Dermis microvascular lymphatic vessel endothelial cell (primary cell): ENCODE data around the gene GCNA. TPM values are rescaled to one million over a fixed set of nuclear protein-coding genes. Genes with fewer than 3 reads are reported as not detected.

Experiments used
- DNase-seq, 2 donors: peaks; one replicate each; pipeline versions ENCODE4 v3.0.0 to v3.0.0-alpha.2; 2010; ENCODE audit warnings: low read depth in 2 of 2
- total RNA-seq: library from RNA; depleted of rRNA; stranded (reverse); fragments of >200 nt; gene quantifications from 2 replicates; pipeline ENCODE4 v1.2.1, GENCODE V29; 2014

Gene GCNA, protein sequence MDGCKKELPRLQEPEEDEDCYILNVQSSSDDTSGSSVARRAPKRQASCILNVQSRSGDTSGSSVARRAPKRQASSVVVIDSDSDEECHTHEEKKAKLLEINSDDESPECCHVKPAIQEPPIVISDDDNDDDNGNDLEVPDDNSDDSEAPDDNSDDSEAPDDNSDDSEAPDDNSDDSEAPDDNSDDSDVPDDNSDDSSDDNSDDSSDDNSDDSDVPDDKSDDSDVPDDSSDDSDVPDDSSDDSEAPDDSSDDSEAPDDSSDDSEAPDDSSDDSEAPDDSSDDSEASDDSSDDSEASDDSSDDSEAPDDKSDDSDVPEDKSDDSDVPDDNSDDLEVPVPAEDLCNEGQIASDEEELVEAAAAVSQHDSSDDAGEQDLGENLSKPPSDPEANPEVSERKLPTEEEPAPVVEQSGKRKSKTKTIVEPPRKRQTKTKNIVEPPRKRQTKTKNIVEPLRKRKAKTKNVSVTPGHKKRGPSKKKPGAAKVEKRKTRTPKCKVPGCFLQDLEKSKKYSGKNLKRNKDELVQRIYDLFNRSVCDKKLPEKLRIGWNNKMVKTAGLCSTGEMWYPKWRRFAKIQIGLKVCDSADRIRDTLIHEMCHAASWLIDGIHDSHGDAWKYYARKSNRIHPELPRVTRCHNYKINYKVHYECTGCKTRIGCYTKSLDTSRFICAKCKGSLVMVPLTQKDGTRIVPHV
- total RNA-seq: 0.51 and 1.3 TPM in 2 replicates

DNA sequence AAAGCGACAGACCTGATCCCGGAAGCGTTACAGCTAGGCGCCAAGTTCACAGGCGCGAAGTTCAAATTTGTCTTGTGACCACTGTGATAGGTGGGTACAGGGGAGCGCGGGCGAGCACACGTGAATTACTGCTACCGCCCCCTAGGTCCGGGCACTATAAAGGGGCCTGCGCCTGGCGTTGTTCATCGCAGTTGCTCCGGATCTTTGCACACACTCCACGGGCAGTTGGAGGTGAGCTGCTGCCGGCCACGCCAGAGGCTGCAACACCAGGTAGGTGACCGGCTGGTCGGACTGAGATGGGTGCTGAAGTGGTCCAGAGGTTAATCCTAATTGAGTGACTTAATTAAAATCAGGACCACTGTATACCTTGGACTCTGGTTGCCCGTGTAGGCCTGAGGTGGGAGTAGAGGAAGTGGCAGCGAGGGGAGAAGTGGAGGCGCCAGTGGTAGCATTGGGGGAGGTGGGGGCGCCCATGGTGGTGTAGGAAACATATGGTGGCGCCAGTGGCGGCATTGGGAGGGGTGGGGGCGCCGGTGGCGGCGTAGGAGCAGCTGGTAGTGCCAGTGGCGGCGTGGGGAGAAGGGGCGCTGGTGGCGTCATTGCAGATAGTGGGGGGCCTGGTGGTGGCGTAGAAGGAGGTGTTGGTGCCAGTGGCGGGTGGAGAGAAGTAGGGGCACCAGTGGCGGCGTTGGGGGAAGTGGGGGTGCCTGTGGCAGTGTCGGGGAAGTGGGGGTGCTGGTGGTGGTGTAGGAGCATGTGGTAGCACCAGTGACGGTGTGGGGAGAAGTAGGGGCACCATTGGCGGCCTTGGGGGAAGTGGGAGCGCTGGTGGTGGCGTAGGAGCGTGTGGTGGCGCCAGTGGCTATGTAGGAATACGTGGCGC is at the start of gene GCNA:
Gene GCNA, plus strand, starts transcription at position 185 of the 883 bp plus-strand sequence. CDS start 2,385 bp downstream, outside the sequence.
- no peak for DNase-seq

DNA sequence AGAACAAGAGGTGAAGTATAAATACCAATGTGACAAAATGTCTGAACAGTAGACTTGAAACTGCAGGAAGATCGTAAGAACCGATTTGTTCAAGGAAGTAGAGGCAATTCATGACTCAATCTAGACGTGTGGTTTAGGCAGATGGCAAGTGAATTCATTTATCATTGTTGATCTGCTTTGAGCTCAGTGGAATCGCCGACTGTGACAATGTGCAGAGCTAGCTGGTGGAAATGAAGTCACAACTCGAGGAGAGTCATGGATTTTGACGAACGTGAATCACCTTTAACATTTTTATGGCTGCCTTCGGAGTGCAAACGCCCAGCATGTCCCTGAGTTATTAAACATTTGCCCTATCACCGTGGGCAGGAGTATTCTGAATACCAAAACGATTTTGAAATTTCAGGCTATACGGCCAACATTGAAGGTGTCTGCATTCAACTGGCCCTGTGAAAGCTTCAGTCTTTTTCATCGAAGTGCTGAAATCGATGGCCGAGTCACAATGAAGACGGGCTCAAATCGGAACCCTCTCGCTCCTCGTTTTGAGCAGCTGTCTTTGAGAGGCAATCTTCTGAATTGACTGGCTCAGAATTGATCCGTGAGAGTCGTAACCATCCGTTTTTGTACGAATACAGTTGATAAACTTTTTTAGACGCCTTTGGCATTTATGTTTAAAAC is 46.0 kb upstream of the GCNA start:
- peak in 1 of 2 donors; percentile 70 for DNase-seq

DNA sequence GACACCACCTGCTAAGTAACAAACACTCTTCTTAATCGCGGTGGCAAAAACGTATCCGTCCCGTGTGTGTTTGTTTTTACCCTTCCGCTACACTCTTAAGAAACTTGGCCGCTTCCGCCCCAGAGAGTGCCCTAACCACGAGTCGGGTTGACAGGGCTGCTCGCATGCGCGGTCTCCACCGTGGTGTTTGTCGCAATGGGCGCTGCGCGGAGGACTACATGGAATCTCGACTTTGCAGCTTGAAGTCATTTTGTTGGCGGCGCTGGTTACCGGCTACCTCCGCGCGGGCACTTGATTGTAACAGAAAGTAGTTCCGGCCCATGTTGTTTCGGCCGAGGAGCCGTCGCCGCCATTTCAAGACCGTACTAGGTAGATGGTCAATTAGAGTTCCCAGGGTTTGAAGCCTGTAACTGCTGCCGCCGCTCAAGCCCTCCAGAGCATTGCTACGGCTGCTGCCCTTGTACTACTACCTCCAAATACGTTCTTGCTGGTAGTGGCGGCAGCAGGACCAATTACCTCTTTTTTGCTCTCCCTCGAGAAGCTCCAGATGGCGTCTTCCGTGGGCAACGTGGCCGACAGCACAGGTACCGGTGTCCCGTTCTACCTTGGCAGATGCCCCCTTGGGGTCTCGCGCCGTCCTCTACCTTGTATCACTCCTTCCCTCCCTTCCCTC is 45.3 kb upstream of the GCNA start, which contains the start of gene OGT:
Gene OGT, plus strand, starts transcription at position 352 of the 673 bp plus-strand sequence. Its CDS starts 196 bp downstream, at position 548.
- DNase-seq: peak; percentile 91 to 97

DNA sequence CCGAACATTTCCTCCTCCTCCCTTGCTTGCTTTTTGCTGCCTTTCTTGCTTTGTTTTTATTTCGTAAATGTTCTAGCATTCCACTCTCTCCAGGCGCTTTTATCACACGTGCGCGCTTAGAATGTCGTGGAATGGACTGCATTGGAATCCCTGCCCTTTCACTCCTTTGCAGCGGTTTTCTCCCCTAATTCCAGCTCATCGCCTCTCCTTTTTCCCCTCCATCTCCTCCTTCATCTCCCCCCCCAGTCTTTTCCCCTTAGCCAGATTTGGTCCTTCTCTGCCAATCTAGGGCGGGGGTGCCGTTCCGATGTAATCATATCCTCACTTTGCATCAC is 44.8 kb upstream of the GCNA start:
- no peak for DNase-seq

DNA sequence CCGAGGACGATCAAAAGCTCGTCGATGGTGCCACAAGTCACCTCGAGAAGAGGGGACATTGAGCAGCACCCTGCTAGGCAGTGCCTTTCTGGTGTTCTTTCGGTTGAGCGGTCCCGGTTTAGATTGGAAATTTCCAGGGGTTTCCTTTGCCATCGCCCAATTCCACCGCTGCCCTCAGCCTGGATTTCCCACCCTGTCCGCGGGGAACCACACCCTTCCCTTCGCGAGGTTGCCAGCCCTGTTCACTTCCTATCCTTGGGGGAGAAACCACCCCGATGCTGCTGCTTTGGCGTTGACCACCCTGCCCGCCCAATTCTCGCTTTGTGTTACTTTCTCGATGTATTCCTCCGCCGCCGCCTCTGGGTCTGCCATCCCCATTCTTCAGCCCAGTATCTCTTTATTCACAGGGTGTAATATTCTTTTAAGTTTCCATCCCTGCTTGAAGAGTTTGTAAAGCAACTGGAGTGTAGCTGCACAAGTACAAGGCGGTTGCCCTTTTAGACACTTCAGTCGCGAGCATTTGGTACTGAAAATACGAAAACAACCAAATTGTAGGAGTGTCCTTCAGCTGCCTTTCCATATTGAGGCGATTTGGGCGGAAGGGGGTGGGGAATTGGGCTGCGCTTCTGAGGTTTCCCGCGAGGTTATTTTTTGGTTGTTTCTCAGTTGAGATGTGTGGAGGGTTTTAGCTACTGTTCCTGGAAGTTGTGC is 44.2 kb upstream of the GCNA start:
- DNase-seq: peak in 1 of 2 donors; percentile 55

DNA sequence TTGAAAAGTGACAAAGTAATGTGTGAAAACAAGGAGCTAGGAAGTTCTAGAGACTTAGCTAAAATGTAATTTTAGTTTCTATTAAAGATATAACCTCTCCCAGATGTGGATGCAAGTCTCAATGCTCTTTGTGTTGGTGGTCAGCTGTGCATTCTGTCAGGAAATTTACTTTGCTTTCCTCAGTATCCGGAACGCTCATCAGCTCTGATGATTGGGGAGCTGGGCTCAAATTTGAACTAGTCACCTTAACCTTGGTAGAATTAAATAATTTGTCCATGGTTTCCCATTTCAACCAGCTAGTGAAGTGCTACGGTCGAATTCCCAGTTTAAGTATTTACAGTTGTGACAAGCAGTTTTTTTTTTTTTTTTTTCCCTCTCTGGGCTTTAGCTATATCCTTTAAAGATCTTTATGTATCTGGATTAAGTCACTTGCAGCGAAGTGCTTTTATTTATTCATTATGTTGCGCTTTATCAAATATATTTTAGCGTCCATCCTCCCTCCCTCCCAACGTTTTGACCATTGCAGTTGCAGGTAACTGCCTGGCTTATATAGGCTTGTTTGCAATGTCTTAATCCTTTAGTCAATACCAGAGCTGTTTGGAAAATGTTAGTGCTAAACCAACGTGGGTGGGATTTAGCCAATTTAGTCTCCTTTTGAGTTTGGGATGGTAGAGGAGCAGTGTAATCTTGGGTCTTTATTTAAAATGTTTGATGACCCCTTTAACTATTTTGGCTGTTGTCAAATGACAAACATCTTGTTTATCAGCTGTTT is 43.3 kb upstream of the GCNA start:
- peak in 1 of 2 donors; percentile 23 for DNase-seq

DNA sequence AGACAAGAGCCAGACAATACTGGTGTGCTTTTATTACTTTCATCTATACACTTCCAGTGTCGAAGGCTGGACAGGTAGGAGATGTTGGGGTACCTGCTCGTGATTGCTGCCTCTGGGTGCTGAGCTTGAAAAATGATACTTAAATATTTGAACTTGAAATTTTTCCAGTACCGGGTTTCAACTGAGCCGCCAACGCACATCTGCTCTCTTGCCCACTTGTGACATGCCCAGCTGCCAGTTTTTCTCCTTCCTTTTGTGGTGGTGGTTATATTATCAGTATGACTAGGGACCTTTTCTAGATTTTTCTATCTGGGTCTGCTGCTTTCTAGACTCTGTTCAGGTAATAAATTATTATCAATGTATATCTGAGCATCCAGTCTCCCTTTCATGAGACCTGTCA is 42.0 kb upstream of the GCNA start:
- DNase-seq: no peak

DNA sequence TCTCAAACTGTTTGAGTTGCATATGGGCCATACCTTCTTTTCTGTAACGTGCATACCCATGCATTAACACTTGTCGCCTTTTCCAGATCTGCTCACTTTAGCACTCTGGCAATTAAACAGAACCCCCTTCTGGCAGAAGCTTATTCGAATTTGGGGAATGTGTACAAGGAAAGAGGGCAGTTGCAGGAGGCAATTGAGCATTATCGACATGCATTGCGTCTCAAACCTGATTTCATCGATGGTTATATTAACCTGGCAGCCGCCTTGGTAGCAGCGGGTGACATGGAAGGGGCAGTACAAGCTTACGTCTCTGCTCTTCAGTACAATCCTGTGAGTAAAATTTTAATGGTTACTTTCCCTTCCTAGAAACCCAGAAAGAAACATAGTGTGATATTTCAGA is 40.5 kb upstream of the GCNA start:
- no peak for DNase-seq

DNA sequence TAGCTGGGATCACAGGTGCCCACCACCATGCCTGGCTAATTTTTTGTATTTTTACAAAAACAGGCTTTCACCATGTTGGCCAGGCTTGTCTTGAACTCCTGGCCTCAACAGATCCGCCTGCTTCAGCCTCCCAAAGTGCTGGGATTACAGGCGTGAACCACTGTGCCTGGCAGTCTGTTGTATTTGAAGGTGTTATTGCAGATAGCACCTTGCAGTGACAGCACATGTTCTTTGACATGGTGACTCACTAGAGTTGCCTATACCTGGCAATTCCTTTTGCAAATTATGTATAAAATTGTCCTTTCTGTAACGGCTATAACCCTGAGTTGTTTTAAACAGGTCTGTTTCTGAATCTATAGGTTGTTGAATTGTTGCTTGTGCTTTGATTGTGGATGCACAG is 37.4 kb upstream of the GCNA start:
- no peak for DNase-seq

DNA sequence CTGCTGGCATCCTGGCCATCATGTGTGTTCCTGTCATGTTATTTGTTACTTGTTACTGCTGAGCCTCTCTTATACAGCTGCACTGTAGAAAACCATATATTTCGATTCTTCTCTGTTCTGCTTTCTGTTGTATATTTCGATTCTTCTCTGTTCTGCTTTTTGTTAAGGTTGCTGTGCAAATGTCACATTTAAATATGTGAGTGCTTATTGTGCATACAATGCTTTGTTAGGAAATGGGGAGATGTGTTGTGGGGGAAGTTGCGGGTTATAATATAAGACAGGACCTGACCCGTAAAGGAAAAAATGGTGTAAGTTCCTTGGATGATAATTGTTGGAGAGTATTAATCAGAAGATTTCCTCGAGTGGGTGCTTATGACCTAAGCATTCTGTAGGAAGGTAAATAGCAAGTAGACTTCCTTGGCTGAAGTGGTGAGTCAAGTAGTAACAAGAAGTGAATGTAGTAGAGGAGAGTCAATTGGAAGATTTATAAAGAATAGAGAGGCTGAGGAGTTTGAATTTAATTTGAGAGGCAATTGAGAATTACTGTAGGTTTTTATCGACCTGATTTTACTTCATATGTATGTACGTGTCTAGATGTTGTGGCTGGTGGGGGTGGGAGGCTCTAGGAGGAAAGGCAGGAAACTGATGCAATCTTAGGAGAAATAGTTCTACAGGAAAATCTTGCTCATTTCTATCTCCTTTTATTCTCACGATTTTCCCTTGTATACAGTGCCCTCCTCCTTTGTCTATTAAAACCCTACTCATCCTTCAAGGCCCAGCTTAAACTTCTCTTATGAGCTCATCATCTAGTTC is 36.8 kb upstream of the GCNA start:
- DNase-seq: peak in 1 of 2 donors; percentile 60

DNA sequence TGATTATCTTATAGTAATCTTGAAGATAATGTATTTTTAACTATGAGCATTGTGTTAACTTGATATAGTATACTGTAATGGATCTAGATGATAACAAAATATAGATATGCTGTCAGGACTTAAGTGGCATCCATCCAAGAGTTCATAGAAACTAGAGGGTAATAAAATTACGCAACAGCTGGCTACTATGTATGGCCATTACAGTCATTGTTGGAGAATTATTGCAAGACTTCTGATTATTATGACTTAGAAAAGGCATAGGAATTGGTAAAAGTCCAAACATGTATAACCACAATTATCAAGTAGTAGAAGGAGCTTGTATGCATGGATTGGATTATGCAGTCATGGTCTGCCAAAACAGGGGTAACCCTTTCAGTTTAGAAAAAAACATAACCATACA is 35.8 kb upstream of the GCNA start:
- DNase-seq: peak in 1 of 2 donors; percentile 40

DNA sequence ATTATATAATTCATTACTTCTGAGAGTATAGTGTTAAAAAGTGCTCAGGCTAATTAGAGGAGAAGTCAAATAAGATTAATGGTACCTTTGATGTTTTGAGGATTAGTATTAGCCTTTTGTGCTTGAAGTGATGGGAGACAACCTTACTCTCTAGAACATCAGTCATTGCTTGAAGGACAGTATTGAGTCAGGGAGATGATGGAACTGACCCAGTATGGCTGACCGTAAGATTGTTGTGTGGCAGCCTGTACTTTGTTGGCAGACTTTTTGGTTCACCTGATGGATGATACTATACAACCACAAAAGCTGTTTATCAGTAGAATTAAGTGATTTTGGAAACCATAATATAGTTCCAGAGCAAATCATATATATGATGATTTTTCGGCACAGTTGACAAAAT is 35.4 kb upstream of the GCNA start:
- no peak for DNase-seq

DNA sequence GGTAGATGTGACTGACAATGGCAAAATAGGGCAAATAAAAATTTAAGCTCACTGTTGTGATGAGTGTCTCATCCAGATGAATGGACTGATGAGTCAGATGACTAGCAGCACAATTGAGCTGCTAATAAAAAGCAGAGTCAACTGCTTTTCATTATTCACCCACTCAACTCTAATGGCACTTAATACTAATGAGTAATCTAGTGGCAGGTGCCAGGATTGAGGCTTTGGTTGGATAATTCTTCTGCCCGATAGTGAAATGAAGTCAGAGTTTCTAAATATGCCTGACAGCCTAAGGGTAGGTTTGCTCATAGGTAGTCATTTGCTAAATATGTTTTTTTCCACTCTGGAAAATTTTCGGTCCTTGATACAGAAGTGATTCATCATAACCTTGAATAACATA is 34.9 kb upstream of the GCNA start:
- peak; percentile 85 for DNase-seq

DNA sequence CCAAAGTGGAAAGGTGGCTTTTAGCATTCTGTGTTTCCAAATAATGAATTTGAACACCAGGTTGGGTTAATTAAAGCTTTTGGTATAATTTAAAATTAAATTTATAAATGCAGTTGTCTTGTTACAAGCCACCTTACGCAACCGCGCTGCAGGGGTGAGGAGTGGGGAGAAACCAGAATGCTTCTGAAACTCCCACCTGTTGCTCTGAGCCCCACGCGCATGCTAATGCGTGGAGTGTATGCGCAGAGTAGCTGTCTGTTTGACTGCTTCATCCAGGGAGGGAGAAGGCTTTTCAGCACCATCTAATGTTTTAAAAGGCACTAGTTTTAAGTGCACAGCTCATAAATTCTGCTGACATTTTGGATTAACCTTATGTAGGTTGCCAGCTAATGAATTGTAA is 32.9 kb upstream of the GCNA start:
- DNase-seq: no peak

DNA sequence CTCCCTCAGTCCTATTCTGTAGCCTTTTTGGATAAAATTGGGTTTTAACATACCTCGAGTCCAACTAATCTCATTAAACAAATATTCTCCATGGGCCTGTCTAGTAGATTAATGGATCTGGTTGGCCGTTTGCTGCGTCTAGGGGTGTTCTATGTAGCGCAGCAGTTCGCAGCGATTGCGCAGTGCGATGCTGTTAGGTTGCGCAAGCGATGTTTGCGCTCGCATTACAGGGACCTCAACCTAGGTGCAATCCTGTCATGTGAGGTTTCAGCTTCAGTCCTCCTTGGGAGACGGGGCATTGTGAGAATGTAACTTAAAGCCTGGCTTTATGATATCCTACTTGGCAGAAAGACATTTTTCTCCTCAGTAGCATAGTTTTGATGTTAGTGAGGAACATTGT is 31.4 kb upstream of the GCNA start:
- DNase-seq: no peak

DNA sequence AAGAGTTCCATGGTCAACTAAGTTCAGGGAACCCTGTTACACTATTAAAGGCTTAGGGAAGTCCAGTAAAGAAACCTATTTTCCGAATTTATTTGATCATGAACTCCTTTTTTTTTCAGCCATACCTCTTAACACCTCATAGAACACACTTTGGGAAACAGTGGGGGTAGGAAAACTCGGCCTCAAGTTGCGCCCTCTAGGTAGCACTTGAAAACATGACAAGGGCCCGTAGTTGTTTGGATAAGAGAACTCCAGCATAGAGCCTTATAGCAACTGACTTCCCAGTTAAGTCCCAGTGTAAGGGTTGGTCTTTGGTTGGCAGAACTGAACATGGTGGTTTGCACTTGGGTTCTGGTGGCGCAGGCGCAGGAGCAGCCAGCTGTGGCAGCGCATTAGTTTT is 30.9 kb upstream of the GCNA start:
- DNase-seq: no peak

DNA sequence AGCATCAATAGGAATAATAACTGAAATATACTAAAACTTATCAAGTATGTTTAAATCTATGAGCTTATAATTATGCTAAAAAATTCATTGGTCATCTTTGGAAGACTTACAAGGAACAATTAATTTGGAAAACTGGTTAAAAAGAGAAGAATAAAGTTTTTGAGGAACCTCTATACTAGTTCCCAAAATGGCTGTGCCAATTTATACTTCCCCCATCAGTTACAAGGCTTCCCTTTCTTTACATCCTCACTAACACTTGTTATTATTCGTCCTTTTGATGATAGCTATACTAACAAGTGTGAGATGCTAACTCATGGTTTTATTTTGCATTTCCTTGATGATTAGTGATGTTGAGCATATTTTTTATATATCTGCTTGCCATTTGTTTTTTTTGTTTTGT is 28.3 kb upstream of the GCNA start:
- no peak for DNase-seq

DNA sequence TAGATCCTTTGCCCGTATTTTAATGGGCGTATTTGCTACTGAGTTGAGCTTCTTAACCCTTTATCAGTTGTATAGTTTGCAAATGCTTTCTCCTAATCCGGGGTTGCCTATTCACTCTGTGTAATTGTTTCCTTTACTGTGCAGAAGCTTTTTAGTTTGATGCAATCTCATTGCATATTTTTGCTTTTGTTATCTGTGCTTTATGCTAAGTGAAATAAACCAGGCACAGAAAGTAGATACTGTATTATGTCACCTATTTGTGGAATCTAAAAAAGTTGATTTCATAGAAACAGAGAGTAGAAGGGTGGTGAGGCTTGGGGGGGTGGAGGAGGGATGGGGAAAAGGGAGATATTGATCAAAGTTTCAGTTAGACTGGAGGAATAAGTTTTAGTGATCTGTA is 27.7 kb upstream of the GCNA start:
- no peak for DNase-seq

DNA sequence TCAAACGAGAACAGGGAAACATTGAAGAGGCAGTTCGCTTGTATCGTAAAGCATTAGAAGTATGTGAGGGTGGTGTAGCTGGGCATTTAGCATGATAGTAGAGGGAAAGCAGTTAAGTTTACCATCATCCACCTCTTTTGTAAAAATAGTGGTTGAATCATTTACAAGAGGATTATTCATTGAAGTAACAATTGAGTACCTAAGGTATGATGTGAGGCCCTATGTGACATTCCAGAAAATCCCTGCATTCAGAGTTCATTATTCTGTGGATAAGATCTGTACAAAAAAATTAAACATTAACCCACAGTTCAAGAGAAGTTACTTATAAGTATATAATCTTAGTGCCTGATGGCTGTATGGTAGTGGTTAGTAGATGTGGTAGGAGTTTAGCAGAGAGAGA is 22.2 kb upstream of the GCNA start:
- DNase-seq: no peak
